NCI-H146 treated with DMSO at 0.1 percent for 48 hours (cell line): ENCODE data around the gene KCNK1.

Source experiments
- DNase-seq: peaks from one replicate; lab custom pipeline; 2025; ENCODE audit not compliant: unreplicated experiment; lab: John Stamatoyannopoulos, UW

The KCNK1 gene

DNA sequence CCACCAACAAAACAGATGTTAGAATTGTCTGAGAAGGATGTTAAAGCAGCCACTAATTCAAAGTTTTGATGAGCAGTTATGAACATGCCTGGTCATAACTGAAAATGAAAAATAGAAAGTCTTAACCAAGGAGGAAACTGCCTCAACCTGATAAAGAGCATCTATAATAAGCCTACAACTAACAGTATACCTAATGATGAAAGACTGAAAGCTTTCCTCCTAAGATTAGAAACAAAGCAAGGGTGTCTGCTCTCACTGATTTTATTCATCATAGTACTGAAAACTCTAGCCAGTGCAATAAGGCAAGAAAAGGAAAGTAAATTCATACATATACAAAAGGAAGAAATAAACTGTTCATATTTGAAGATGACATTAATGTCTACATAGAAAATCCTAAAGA lies 82.0 kb downstream of the KCNK1 start:
- DNase-seq: no peak

GRCh38 chr1:233700338-233700737 lies 86.4 kb downstream of the KCNK1 start:
- DNase-seq: no peak

GRCh38 chr1:233704170-233704897 lies 90.4 kb downstream of the KCNK1 start:
- DNase-seq: no peak

DNA sequence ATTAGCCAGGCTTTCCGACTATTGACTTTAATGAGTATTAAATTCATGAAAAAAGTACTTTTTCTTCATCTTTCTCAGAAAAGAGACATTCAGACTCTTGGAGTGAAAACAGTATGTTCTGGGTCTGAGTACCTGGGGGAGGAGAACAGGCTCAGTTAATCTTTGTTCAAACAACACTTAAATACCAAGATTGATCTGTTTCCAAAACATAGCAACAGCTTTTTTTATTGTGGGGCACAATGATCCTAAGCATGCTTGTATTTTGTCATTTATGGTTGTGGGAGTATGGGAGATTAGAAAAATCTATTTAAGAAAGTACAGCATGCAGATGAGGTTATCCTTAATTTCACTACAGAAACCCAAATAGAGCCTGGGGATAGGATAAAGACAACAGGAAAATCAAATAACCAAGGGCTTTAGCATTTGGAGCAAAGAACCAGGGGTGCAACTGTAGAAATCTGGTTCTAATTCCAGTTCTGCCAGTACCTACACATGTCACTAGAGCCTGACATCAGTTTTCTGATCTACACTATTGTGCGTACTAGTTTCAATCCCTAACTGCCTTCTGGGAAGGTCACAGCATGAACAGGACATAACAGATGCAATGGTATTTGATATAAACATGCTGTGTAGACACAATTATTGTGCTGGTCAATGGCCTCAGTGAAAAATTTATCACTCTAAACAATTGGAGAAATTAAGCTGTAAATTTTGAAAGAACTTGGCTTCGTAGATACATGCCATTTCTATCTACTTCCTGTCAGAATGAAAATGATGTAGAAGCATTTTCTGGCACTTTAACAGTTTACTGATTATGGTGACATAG lies 91.2 kb downstream of the KCNK1 start:
- no peak for DNase-seq

- no peak for DNase-seq
These were observed 93.4 kb downstream of the KCNK1 start for GRCh38 chr1:233707153-233707879.

GRCh38 chr1:233707880-233708815 lies 94.2 kb downstream of the KCNK1 start:
- DNase-seq: no peak

- DNase-seq: no peak
These were observed 96.1 kb downstream of the KCNK1 start for GRCh38 chr1:233710031-233710430.

- no peak for DNase-seq
These were observed 96.6 kb downstream of the KCNK1 start for GRCh38 chr1:233710507-233710906.

DNA sequence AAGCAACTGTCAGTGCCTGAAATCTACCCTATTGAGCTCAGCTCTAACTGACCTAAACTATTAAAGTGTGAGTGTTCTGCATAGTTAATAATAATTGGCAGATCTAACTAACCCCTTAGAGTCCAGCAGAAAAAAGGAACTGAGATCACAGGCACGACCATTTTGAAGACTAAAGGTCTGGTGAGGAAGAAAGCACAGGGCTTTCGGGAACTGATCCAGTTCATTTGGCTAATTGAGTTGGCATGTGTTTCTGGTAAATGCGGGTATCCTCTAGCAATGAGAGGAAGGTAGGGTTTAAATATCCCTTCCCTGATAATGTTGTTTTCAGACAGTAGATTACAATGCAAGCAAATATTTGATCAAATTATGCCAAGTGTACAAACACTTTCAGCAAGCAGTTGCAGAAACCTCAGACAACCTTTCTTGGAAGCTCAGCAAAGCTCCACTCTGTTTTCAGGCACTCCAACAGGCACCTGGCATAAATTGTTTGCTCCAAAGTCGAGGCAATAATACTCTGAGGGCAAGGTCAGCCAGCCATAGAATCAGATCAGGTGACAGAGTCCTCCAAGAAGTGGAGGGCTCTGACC lies 100.8 kb downstream of the KCNK1 start:
- no peak for DNase-seq

DNA sequence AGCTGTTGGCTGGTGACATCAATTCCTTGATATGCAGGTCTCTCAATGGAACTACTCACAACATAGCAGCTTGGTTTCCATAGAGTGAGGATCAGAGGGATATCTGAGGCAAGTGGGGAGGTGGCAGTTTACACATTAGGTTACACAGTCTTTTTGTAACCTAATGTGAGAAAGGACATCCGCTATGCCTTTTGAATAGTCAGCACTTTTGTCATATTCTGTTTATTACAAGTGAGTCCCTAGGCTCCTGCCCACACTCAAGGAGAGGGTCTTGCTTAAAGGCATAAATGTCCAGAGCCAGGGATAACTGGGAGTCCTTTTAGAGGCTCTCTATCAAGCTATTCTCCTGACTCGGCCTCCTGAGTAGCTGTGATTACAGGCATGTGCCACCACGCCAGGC lies 104.2 kb downstream of the KCNK1 start:
- no peak for DNase-seq

GRCh38 chr1:233719655-233720341 lies 105.9 kb downstream of the KCNK1 start:
- no peak for DNase-seq

DNA sequence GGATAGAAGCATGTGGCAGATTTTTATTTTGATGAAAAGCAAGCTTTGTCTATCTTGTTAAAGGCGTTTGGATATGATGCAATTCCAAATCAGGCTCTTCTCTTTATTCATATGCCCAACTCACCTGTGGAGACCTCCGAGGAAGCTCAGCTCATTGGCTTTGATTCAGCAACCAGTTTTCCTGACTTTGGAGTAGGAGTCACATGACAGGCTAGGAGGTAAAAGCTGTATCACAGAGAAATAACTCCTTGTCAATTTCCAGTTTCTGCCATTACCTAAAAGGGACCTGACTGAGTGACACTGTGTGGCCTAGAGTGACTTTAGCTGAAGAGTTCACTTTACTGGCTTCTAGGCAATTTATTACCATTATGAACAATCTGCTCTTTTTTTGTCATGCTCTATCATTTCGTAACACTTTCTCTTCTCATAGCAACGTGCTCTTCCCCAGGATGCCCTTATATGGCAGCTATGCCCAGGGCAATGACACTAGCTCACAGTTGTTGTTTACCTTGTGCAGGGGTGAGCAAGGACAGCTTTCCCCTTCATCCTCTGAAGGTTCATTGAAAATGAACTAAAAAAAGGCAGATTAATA lies 107.2 kb downstream of the KCNK1 start:
- no peak for DNase-seq
